GM12873 (cell line): ENCODE measurements around the gene WDR19.

Experiments
- TF ChIP-seq, protein P1 (sequence below): IDR thresholded peaks from 2 replicates; pipeline ENCODE4 v1.5.1; 2012; ENCODE audit warnings: low read depth, mild to moderate bottlenecking, moderate library complexity, low read length, control low read depth; ENCODE audit not compliant: insufficient read depth; ENCODE audit errors: missing control alignments

WDR19 gene

DNA sequence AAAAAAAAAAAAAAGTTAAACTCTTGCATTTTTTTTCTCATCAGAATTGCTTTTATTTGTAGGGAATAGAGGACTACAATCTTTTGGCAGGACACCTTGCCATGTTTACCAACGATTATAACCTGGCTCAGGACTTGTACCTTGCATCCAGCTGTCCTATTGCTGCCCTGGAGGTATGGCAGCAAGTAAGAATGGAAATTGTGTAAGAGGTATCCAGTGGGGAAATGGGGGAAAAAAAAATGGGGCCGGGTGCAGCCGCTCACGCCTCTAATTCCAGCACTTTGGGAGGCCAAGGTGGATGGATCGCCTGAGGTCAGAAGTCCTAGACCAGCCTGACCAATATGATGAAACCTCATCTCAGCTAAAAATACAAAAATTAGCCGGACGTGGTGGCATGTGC, 49.8 kb downstream of the WDR19 start:
- TF ChIP-seq, protein P1, sequence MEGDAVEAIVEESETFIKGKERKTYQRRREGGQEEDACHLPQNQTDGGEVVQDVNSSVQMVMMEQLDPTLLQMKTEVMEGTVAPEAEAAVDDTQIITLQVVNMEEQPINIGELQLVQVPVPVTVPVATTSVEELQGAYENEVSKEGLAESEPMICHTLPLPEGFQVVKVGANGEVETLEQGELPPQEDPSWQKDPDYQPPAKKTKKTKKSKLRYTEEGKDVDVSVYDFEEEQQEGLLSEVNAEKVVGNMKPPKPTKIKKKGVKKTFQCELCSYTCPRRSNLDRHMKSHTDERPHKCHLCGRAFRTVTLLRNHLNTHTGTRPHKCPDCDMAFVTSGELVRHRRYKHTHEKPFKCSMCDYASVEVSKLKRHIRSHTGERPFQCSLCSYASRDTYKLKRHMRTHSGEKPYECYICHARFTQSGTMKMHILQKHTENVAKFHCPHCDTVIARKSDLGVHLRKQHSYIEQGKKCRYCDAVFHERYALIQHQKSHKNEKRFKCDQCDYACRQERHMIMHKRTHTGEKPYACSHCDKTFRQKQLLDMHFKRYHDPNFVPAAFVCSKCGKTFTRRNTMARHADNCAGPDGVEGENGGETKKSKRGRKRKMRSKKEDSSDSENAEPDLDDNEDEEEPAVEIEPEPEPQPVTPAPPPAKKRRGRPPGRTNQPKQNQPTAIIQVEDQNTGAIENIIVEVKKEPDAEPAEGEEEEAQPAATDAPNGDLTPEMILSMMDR = no peak

DNA sequence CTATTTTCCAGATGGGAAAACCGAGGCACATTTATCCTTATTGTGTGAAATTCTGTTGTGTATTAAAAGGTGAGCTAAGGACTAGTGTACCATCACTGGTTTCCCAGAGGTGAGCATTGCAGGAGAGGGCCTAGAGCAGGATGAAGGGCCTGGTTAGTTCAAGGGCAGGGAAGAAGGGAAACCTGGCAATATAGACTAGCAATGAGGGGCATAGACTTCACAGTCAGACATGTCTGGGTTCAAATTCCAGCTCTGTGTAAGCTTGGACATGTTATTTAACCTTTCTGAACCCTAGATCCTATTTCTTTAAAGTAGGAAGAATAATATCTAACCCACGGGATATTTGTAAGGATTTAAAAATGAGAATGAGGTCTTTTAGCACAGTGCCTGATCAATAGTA, 50.8 kb downstream of the WDR19 start:
- TF ChIP-seq, protein P1 = no peak

DNA sequence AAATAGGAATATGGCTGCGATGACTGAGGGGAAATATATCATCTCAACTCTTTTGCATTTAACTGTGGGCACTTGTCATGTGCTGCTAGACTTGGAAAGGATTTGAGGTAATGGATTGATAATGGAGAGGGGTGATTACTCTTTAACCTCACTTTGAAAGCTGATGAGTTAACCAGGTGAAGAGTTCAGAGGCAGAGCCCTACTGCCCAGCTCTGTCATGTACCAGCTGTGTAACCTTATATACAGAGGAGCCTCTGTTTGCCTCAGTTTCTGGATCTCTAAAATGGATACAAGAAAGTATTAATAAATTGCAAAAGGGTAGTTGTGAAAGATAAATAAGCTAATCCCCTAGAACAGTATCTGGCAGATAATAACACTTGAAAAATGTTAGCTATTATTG, 51.5 kb downstream of the WDR19 start:
- TF ChIP-seq, protein P1 = no peak

DNA sequence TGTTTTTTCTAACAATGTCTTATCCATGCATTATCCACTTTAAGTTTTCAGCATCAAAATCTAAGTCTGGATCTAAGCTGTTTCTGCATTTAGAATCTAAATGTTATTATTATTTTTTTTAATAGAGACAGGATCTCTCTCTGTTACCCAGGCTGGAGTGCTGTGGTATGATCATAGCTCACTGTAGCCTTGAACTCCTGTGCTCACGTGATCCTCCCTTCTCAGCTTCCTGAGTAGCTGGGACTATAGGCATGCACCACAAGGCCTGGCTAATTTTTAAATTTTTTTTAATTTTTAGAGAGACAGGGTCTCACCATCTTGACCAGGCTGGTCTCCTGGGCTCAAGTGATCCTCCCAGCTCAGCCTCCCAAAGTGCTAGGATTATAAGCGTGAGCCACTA, 52.7 kb downstream of the WDR19 start:
- TF ChIP-seq, protein P1 = no peak

DNA sequence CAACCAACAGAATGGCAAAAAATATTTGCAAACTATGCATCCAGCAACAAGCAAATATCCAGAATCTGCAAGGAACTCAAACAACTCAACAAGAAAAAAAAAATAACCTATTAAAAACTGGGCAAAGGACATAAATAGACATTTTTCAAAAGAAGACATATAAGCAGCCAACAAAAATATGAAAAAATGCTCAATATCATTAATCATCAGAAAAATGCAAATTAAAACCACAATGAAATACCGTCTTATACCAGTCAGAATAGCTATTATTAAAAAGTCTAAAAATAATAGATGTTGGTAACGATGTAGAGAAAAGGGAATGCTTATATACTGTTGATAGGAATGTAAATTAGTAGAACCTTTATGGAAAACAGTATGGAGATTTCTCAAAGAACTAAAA, 53.4 kb downstream of the WDR19 start:
- TF ChIP-seq, protein P1 = no peak

DNA sequence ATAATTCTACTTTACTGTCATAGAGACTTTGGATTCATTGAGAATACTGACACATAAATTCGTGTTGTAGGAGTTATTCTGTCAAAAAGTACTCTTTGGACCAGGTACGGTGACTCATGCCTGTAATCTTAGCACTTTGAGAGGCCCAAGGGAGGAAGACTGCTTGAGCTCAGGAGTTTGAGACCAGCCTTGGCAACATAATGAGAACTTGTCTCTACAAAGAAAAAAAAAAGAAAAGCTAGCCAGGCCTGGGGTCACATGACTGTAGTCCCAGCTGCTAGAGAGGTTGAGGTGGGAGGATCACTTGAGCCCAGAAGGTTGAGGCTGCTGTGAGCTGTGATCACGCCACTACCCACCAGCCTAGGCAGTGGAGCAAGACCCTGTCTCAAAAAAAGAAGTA, 54.9 kb downstream of the WDR19 start:
- TF ChIP-seq, protein P1 = no peak

DNA sequence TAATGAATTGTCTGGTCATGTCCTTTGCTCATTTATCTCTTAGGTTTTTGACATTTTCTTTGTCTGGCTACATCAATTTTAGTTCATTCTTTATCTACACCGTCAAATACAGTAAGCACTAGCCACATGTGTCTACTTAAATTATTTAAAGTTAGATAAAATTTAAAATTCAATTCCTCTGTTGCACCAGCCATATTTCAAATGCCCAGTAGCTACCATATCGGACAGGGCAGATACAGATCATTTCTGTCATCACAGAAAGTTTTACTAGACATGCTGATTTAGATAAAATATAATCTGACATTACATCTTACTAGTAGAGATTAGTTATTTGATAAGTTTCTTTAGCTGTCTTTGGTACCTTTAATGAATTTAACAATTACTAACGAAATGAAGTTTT, 61.1 kb downstream of the WDR19 start:
- TF ChIP-seq, protein P1 = no peak
